SK-N-SH treated with all-trans-retinoic acid at 6 μM for 48 hours (cell line): Measurements from ENCODE around the gene FH.

Experiments used
- ARNTL ChIP-seq: fragments of 450-650 bp; formaldehyde crosslinking; IDR thresholded peaks from 2 replicates; pipeline ENCODE4 v1.5.0; 2020; ENCODE audit warnings: low read depth, mild to moderate bottlenecking, moderate library complexity, borderline replicate concordance
- BACH2 ChIP-seq: fragments of 250-450 bp; sonication (Bioruptor Pico); IDR thresholded peaks from 2 replicates; pipeline ENCODE4 v1.9.0; 2021; ENCODE audit warnings: mild to moderate bottlenecking, borderline replicate concordance
- OSR1 ChIP-seq: fragments of 250-450 bp; sonication (Bioruptor Pico); IDR thresholded peaks from 2 replicates; pipeline ENCODE4 v1.8.0; 2022; ENCODE audit warnings: moderate library complexity, mild to moderate bottlenecking, inconsistent platforms
- RARB ChIP-seq: fragments of 250-450 bp; sonication (Bioruptor Pico); IDR thresholded peaks from 2 replicates; pipeline ENCODE4 v1.8.0; 2021; ENCODE audit warnings: mild to moderate bottlenecking, moderate library complexity
- ZC3H10 ChIP-seq: fragments of 250-450 bp; sonication (Bioruptor Pico); IDR thresholded peaks from 2 replicates; pipeline ENCODE4 v1.5.1; 2021; ENCODE audit warnings: mild to moderate bottlenecking, moderate library complexity
- ZFP3 ChIP-seq: fragments of 250-450 bp; sonication (Bioruptor Pico); IDR thresholded peaks from 2 replicates; pipeline ENCODE4 v1.5.0; 2020; ENCODE audit warnings: mild to moderate bottlenecking, moderate library complexity
- ZNF8 ChIP-seq: fragments of 450-650 bp; formaldehyde crosslinking; IDR thresholded peaks from 2 replicates; pipeline ENCODE4 v1.5.0; 2020; ENCODE audit warnings: mild to moderate bottlenecking, moderate library complexity
- TF ChIP-seq, protein P1 (sequence below): fragments of 250-450 bp; sonication (Bioruptor Pico); IDR thresholded peaks from 2 replicates; pipeline ENCODE4 v1.5.1; 2021; ENCODE audit warnings: mild to moderate bottlenecking, moderate library complexity
- TF ChIP-seq, protein P2 (sequence below): fragments of 250-450 bp; sonication (Bioruptor Pico); IDR thresholded peaks from 2 replicates; pipeline ENCODE4 v1.5.0; 2020; ENCODE audit warnings: mild to moderate bottlenecking, moderate library complexity

DNA sequence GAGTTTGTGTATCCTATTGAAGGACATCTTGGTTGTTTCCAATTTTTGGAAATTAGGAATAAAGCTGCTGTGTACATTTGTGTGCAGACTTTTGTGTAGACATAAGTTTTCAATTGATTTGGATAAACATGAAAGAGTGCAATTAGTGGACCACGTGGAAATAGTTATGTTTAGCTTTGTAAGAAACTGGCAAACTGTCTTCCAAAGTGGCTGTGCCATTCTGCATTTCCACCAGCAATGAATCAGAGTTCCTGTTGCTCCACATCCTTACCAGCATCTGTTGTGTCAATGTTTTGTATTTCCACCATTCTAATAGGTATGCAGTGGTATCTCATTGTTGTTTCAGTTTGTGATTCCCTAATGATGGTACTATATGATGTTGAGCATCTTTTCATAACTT lies 46.5 kb downstream of the FH start:
- no peak for TF ChIP-seq RARB (CRISPR knock-in tag)
- TF ChIP-seq, protein P1, sequence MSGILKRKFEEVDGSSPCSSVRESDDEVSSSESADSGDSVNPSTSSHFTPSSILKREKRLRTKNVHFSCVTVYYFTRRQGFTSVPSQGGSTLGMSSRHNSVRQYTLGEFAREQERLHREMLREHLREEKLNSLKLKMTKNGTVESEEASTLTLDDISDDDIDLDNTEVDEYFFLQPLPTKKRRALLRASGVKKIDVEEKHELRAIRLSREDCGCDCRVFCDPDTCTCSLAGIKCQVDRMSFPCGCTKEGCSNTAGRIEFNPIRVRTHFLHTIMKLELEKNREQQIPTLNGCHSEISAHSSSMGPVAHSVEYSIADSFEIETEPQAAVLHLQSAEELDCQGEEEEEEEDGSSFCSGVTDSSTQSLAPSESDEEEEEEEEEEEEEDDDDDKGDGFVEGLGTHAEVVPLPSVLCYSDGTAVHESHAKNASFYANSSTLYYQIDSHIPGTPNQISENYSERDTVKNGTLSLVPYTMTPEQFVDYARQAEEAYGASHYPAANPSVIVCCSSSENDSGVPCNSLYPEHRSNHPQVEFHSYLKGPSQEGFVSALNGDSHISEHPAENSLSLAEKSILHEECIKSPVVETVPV (CRISPR knock-in tag), result no peak
- no peak for TF ChIP-seq ZFP3 (CRISPR knock-in tag)
- TF ChIP-seq ARNTL (CRISPR knock-in tag), result no peak
- TF ChIP-seq ZNF8 (CRISPR knock-in tag), result no peak
- TF ChIP-seq ZC3H10 (CRISPR knock-in tag), result no peak
- no peak for TF ChIP-seq OSR1
- no peak for TF ChIP-seq BACH2
- TF ChIP-seq, protein P2, sequence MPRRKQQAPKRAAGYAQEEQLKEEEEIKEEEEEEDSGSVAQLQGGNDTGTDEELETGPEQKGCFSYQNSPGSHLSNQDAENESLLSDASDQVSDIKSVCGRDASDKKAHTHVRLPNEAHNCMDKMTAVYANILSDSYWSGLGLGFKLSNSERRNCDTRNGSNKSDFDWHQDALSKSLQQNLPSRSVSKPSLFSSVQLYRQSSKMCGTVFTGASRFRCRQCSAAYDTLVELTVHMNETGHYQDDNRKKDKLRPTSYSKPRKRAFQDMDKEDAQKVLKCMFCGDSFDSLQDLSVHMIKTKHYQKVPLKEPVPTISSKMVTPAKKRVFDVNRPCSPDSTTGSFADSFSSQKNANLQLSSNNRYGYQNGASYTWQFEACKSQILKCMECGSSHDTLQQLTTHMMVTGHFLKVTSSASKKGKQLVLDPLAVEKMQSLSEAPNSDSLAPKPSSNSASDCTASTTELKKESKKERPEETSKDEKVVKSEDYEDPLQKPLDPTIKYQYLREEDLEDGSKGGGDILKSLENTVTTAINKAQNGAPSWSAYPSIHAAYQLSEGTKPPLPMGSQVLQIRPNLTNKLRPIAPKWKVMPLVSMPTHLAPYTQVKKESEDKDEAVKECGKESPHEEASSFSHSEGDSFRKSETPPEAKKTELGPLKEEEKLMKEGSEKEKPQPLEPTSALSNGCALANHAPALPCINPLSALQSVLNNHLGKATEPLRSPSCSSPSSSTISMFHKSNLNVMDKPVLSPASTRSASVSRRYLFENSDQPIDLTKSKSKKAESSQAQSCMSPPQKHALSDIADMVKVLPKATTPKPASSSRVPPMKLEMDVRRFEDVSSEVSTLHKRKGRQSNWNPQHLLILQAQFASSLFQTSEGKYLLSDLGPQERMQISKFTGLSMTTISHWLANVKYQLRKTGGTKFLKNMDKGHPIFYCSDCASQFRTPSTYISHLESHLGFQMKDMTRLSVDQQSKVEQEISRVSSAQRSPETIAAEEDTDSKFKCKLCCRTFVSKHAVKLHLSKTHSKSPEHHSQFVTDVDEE (CRISPR knock-in tag), result no peak
